ENCODE data around the gene RAP2B. TPM values are rescaled to one million over a fixed set of nuclear protein-coding genes. Genes with fewer than 3 reads are reported as not detected.

Gene RAP2B
- total and polyA plus RNA-seq, 2 donors (not counting 1 experiment from before 2014, with no cell fraction given) = 2.8 to 16.9 TPM

DNA sequence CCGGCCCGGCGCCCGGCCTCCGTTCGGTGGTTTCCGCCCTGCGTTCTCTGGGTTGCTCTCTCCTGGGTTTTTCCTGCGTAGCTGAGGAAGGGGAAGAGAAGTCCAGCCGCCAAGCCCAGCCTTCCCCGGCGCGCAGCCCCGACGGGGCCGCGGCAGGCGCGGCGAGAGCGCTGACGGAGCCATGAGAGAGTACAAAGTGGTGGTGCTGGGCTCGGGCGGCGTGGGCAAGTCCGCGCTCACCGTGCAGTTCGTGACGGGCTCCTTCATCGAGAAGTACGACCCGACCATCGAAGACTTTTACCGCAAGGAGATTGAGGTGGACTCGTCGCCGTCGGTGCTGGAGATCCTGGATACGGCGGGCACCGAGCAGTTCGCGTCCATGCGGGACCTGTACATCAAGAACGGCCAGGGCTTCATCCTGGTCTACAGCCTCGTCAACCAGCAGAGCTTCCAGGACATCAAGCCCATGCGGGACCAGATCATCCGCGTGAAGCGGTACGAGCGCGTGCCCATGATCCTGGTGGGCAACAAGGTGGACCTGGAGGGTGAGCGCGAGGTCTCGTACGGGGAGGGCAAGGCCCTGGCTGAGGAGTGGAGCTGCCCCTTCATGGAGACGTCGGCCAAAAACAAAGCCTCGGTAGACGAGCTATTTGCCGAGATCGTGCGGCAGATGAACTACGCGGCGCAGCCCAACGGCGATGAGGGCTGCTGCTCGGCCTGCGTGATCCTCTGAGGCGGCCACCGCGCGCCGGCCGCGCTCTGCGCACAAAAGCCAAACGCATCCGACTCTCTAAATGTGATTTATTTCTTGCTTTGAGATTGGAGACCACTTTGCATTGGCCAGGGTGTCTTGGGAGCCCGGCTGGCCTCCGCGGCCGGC is 727 bp downstream of the RAP2B start:
- Histone ChIP-seq H3K27me3 (replicated peaks in 1 of 4; ENCODE audit: control extremely low read depth in 1 of 4, control insufficient read depth in 3 of 4, insufficient read depth in 4 of 4, low read length in 3 of 4) (no peaks in the 10 kb centered on the region), H3K36me3 (replicated peaks in 1 of 2; ENCODE audit: control extremely low read depth in 1 of 2, control insufficient read depth in 1 of 2, extremely low read depth in 1 of 2, insufficient read depth in 2 of 2, low read length in 1 of 2) (no peaks in the 10 kb centered on the region), H4K20me1 (ENCODE audit: control insufficient read depth, insufficient read depth, low read length, poor library complexity, severe bottlenecking) (no peaks in the 10 kb centered on the region), H3K4me2 (replicated peaks; ENCODE audit: low read depth, low read length, poor library complexity, severe bottlenecking) (peak overlapping the region; percentile 85), H3K27ac (ENCODE audit: low read length in 2 of 2) (peak overlapping the region in 1 of 2 donors; percentile 54), H3K9ac (ENCODE audit: low read length) (peak overlapping the region; percentile 89), H3K4me3 (ENCODE audit: control extremely low read depth in 1 of 5, extremely low read depth in 1 of 5, insufficient read depth in 1 of 5, low read depth in 2 of 5, low read length in 4 of 5) (peak overlapping the region; percentile 60 to 99 (median 74)), H3K79me2 (ENCODE audit: control insufficient read depth, insufficient read depth, low read length) (peaks cover 24% of the 10 kb centered on the region), H2AFZ (ENCODE audit: insufficient read depth, low read depth, low read length, poor library complexity, severe bottlenecking) (peak overlapping the region; percentile 77), H3K9me3 (ENCODE audit: control extremely low read depth in 1 of 3, control insufficient read depth in 2 of 3, insufficient read depth in 1 of 3, low read length in 2 of 3) (no peaks in the 10 kb centered on the region), H3K4me1 (ENCODE audit: control insufficient read depth in 2 of 2, insufficient read depth in 2 of 2, low read length in 2 of 2) (peaks cover 31 to 40% of the 10 kb centered on the region in 2 donors)
- ChIA-PET POLR2A (no interaction called here), CTCF (interaction anchor here (1.5 to 1.8 kb wide), 2 partner anchors 120 to 855 kb away, joined by 4 to 7 read pairs; no protein-coding TSS in a partner anchor)
- Mint-ChIP-seq H3K27me3 (no peaks in the 10 kb centered on the region), H3K9me3 (ENCODE audit: insufficient read depth) (no peaks in the 10 kb centered on the region), H3K4me1 (peaks cover 59% of the 10 kb centered on the region), H3K27ac (peak overlapping the region; percentile 98), H3K4me3 (peak overlapping the region; percentile 99)
- intact Hi-C loops (cut with micrococcal nuclease) = loop anchor here (5.0 to 10.0 kb wide), 4 partner anchors 120 to 1895 kb away; no protein-coding TSS in a partner anchor
- peak; percentile 71 for DNase-seq
- TF ChIP-seq CTCF (IDR thresholded peaks at IDR 0.05) (no peak), EZH2 (IDR thresholded peaks at IDR 0.05; ENCODE audit: borderline replicate concordance, insufficient read depth, low read depth, low read length, poor library complexity, severe bottlenecking) (no peak)
- ATAC-seq (ENCODE audit: low read depth) = no peak
- under 1% methylated on average over 86 of the region's 86 CpGs for WGBS (ENCODE audit: insufficient coverage)

GRCh38 chr3:153163393-153163724 is 1.3 kb downstream of the RAP2B start:
- Mint-ChIP-seq H3K27ac (peak overlapping the region; percentile 98), H3K4me1 (peaks cover 59% of the 10 kb centered on the region), H3K9me3 (ENCODE audit: insufficient read depth) (no peaks in the 10 kb centered on the region), H3K4me3 (peak overlapping the region; percentile 99), H3K27me3 (no peaks in the 10 kb centered on the region)
- DNase-seq (no peak), ATAC-seq (ENCODE audit: low read depth) (no peak)
- Histone ChIP-seq H3K27me3 (replicated peaks in 1 of 4; ENCODE audit: control extremely low read depth in 1 of 4, control insufficient read depth in 3 of 4, insufficient read depth in 4 of 4, low read length in 3 of 4) (no peaks in the 10 kb centered on the region), H3K79me2 (ENCODE audit: control insufficient read depth, insufficient read depth, low read length) (peaks cover 24% of the 10 kb centered on the region), H2AFZ (ENCODE audit: insufficient read depth, low read depth, low read length, poor library complexity, severe bottlenecking) (peak overlapping the region; percentile 77), H3K36me3 (replicated peaks in 1 of 2; ENCODE audit: control extremely low read depth in 1 of 2, control insufficient read depth in 1 of 2, extremely low read depth in 1 of 2, insufficient read depth in 2 of 2, low read length in 1 of 2) (no peaks in the 10 kb centered on the region), H3K4me1 (ENCODE audit: control insufficient read depth in 2 of 2, insufficient read depth in 2 of 2, low read length in 2 of 2) (peaks cover 31 to 40% of the 10 kb centered on the region in 2 donors), H3K4me3 (ENCODE audit: control extremely low read depth in 1 of 5, extremely low read depth in 1 of 5, insufficient read depth in 1 of 5, low read depth in 2 of 5, low read length in 4 of 5) (peak overlapping the region; percentile 60 to 99 (median 74)), H3K4me2 (replicated peaks; ENCODE audit: low read depth, low read length, poor library complexity, severe bottlenecking) (peak overlapping the region; percentile 85), H4K20me1 (ENCODE audit: control insufficient read depth, insufficient read depth, low read length, poor library complexity, severe bottlenecking) (no peaks in the 10 kb centered on the region), H3K9ac (ENCODE audit: low read length) (peak overlapping the region; percentile 89), H3K27ac (ENCODE audit: low read length in 2 of 2) (no peak overlapping the region), H3K9me3 (ENCODE audit: control extremely low read depth in 1 of 3, control insufficient read depth in 2 of 3, insufficient read depth in 1 of 3, low read length in 2 of 3) (no peaks in the 10 kb centered on the region)
- intact Hi-C loops (cut with micrococcal nuclease) = loop anchor here (5.0 to 10.0 kb wide), 4 partner anchors 121 to 1896 kb away; no protein-coding TSS in a partner anchor
- TF ChIP-seq CTCF (IDR thresholded peaks at IDR 0.05) = no peak
- no peak for TF ChIP-seq EZH2 (IDR thresholded peaks at IDR 0.05; ENCODE audit: borderline replicate concordance, insufficient read depth, low read depth, low read length, poor library complexity, severe bottlenecking)
- ChIA-PET CTCF (interaction anchor here (0.6 to 1.8 kb wide), 3 partner anchors 120 to 854 kb away, joined by 3 to 7 read pairs (median 4); no protein-coding TSS in a partner anchor), POLR2A (no interaction called here)
- 0% methylated on average over 5 of the region's 9 CpGs for WGBS (ENCODE audit: insufficient coverage)

Data from B cell (primary cell).